K562 (cell line): ENCODE results near the gene C2CD5. TPM values are rescaled to one million over a fixed set of nuclear protein-coding genes. Genes with fewer than 3 reads are reported as not detected.

Source experiments
- ATAC-seq: fragments of 200-7000 bp; cut with Tn5 transposase; 3 replicates; pipeline ENCODE4 v1.9.1; 2020; ENCODE audit warnings: moderate library complexity
- BruUV-seq: library from RNA; stranded (reverse); fragments of 400-500 nt; replicated peaks from 2 replicates; lab custom pipeline; 2021; lab: Mats Ljungman, UMichigan
- CTCF ChIA-PET: fragments of 300-600 bp; formaldehyde crosslinking; extraction: SDS; loops from one replicate; lab custom pipeline; 2021; ENCODE audit warnings: low intra/inter-chr PET ratio; lab: Yijun Ruan, JAX
- POLR2A ChIA-PET: fragments of 300-600, 350-650 bp; sonication (Branson Sonifier 250); formaldehyde crosslinking; extraction: SDS; loops from one replicate; lab custom pipeline; 2021; ENCODE audit warnings: antibody characterized with exemption, inconsistent platforms; lab: Yijun Ruan, JAX
- DNase-seq, 4 experiments: peaks; one replicate each; pipeline versions ENCODE4 v3.0.0 to v3.0.0-alpha.2; 2011 to 2018; ENCODE audit warnings: low spot score in 3 of 4, mixed read lengths in 3 of 4; ENCODE audit errors: extremely low read depth in 1 of 4
- FAIRE-seq: peaks from 2 replicates; lab custom pipeline; 2011; peaks lifted over from hg19 to GRCh38; lab: Jason Lieb, UNC
- H2AFZ ChIP-seq: 2 replicates; pipeline ENCODE4 v1.6.0; 2011; ENCODE audit warnings: low read depth, low read length, control low read depth, inconsistent platforms
- H3K27ac ChIP-seq: fragments of 200-600 bp; 3 replicates; pipeline ENCODE4 v1.8.0; 2011; ENCODE audit warnings: low read depth, mild to moderate bottlenecking, control low read depth, inconsistent platforms, low read length, moderate library complexity, mixed read lengths; ENCODE audit errors: extremely low read depth
- H3K27me3 ChIP-seq, 2 experiments: fragments of 300-600 bp in 1 of 2; 2 replicates in 1 of 2; 3 replicates in 1 of 2; pipeline versions ENCODE4 v1.6.0 to v1.8.0; 2011; ENCODE audit warnings: inconsistent platforms in 2 of 2, low read length in 2 of 2, mild to moderate bottlenecking in 1 of 2, mixed read lengths in 1 of 2, moderate library complexity in 1 of 2; ENCODE audit not compliant: control insufficient read depth in 2 of 2, insufficient read depth in 2 of 2
- H3K36me3 ChIP-seq: fragments of 300-600 bp; 3 replicates; pipeline ENCODE4 v1.8.0; 2011; ENCODE audit warnings: mild to moderate bottlenecking, low read length, inconsistent platforms; ENCODE audit not compliant: control insufficient read depth, insufficient read depth
- H3K4me1 ChIP-seq, 2 experiments: fragments of 200-600 bp in 1 of 2; replicated peaks in 1 of 2; 2 replicates in 1 of 2; 3 replicates in 1 of 2; pipeline versions ENCODE4 v1.5.1 to v1.8.0; 2011; ENCODE audit warnings: inconsistent platforms in 2 of 2, low read length in 2 of 2, mild to moderate bottlenecking in 1 of 2, mixed read lengths in 1 of 2, moderate library complexity in 1 of 2; ENCODE audit not compliant: control insufficient read depth in 2 of 2, insufficient read depth in 2 of 2
- H3K4me2 ChIP-seq: 2 replicates; pipeline ENCODE4 v1.6.1; 2011; ENCODE audit warnings: low read length, control low read depth, inconsistent platforms, mixed read lengths; ENCODE audit not compliant: insufficient read depth
- H3K4me3 ChIP-seq: fragments of 200-600 bp; sonication (generic), shearing (Covaris generic); 2 replicates; pipeline ENCODE4 v1.5.1; 2016; ENCODE audit warnings: control low read depth, inconsistent platforms
- H3K79me2 ChIP-seq: fragments of 200-600 bp; 3 replicates; pipeline ENCODE4 v1.8.0; 2011; ENCODE audit warnings: low read length, inconsistent platforms; ENCODE audit not compliant: control insufficient read depth, insufficient read depth
- H3K9ac ChIP-seq, 2 experiments: 2 replicates each; pipeline versions ENCODE4 v1.6.0 to v1.6.1; 2011; ENCODE audit warnings: low read depth in 2 of 2, low read length in 2 of 2, control low read depth in 1 of 2, inconsistent platforms in 1 of 2, mild to moderate bottlenecking in 1 of 2, mixed read lengths in 1 of 2; ENCODE audit not compliant: insufficient read depth in 1 of 2
- H3K9me1 ChIP-seq: one replicate; pipeline ENCODE4 v1.6.0; 2011; ENCODE audit warnings: inconsistent platforms, mild to moderate bottlenecking, low read length, moderate library complexity; ENCODE audit not compliant: control insufficient read depth, insufficient read depth
- H3K9me3 ChIP-seq: replicated peaks from 2 replicates; pipeline ENCODE4 v1.5.1; 2011; ENCODE audit warnings: low read depth, low read length, inconsistent platforms; ENCODE audit not compliant: control insufficient read depth, insufficient read depth
- H4K20me1 ChIP-seq: replicated peaks from 2 replicates; pipeline ENCODE4 v1.6.1; 2011; ENCODE audit warnings: low read length, inconsistent platforms, mixed read lengths; ENCODE audit not compliant: control insufficient read depth, insufficient read depth
- CTCF ChIP-seq, 3 experiments: IDR thresholded peaks in 2 of 3; conservative IDR thresholded peaks in 1 of 3; 2 replicates each; pipeline ENCODE4 v1.5.1; 2011 to 2012; ENCODE audit warnings: low read length in 3 of 3, mild to moderate bottlenecking in 3 of 3, control low read depth in 2 of 3, improper control_type of control experiment in 1 of 3, inconsistent platforms in 1 of 3, low read depth in 1 of 3, mixed read lengths in 1 of 3, moderate library complexity in 1 of 3; ENCODE audit not compliant: insufficient read depth in 2 of 3
- MEF2A ChIP-seq: IDR thresholded peaks from 2 replicates; pipeline ENCODE4 v1.6.1; 2011; ENCODE audit warnings: low read depth, mild to moderate bottlenecking, low read length, moderate library complexity; ENCODE audit not compliant: control insufficient read depth
- NEUROD1 ChIP-seq: fragments of 150-350 bp; IDR thresholded peaks from 2 replicates; pipeline ENCODE4 v1.6.1; 2014; ENCODE audit warnings: borderline replicate concordance, low read length, low read depth; ENCODE audit not compliant: partially characterized antibody
- RAD21 ChIP-seq, 2 experiments: fragments of 250-450 bp in 1 of 2; fragments of 450-650 bp in 1 of 2; sonication (Bioruptor Pico) in 1 of 2; formaldehyde crosslinking in 1 of 2; IDR thresholded peaks in 1 of 2; conservative IDR thresholded peaks in 1 of 2; 2 replicates each; pipeline versions ENCODE4 v1.4.0 to v1.8.0; 2020 to 2022; ENCODE audit warnings: mild to moderate bottlenecking in 2 of 2, moderate library complexity in 1 of 2
- RBBP5 ChIP-seq: fragments of 200-600 bp; sonication (generic); IDR thresholded peaks from 2 replicates; pipeline ENCODE4 v1.6.1; 2012; ENCODE audit warnings: borderline replicate concordance, mild to moderate bottlenecking, low read length, control low read depth, inconsistent platforms; ENCODE audit not compliant: insufficient read depth, poor library complexity, severe bottlenecking
- THRAP3 ChIP-seq: fragments of 450-650 bp; IDR thresholded peaks from 2 replicates; pipeline ENCODE4 v1.6.1; 2016; ENCODE audit warnings: mild to moderate bottlenecking, inconsistent platforms, borderline replicate concordance
- ZBTB8A ChIP-seq: fragments of 450-650 bp; IDR thresholded peaks from 2 replicates; pipeline ENCODE4 v1.6.1; 2018; ENCODE audit warnings: mild to moderate bottlenecking, moderate library complexity; ENCODE audit not compliant: partially characterized antibody
- ZNF217 ChIP-seq: sonication (generic); formaldehyde crosslinking; IDR thresholded peaks from 2 replicates; pipeline ENCODE4 v1.8.0; 2022; ENCODE audit warnings: mild to moderate bottlenecking, missing genetic modification reagents
- ZNF583 ChIP-seq: fragments of 250-450 bp; sonication (Bioruptor Pico); IDR thresholded peaks from 2 replicates; pipeline ENCODE4 v1.4.0; 2020
- WGBS: fragments of 100-300 bp; shearing (Covaris generic); methylation state at CpG from one replicate; pipeline ENCODE4 v1.1.6; 2016; ENCODE audit warnings: low coverage, mixed read lengths; ENCODE audit not compliant: insufficient coverage; ENCODE audit errors: missing lambda C conversion rate; 5-methylcytosine and 5-hydroxymethylcytosine counted together
- in situ Hi-C: fragments of 300-500 bp; cut with MboI; formaldehyde crosslinking; loops from 4 replicates; pipeline ENCODE4 v1.15.0; 2018; ENCODE audit warnings: inconsistent platforms, mixed read lengths
- intact Hi-C: fragments of 100-400 bp; cut with micrococcal nuclease; formaldehyde crosslinking; loops from 2 replicates; pipeline ENCODE4 v1.14.2; 2022
- polyA plus RNA-seq, 8 experiments: library from polyadenylated mRNA; depleted of rRNA in 4 of 8; stranded (reverse) in 5 of 8; unstranded in 3 of 8; fragments of >200 nt; fragmentation: Nextera tagmentation in 2 of 8; fragmentation: Illumina TruSeq in 1 of 8; extraction: Ambion mirVana in 2 of 8; extraction: Trizol in 1 of 8; gene quantifications; 2 replicates each; pipeline versions ENCODE4 v1.2.1 to v1.2.3, GENCODE V29; 2011 to 2014; ENCODE audit warnings: inconsistent platforms in 1 of 8, missing spikeins in 1 of 8
- total RNA-seq, 7 experiments: library from RNA; depleted of rRNA in 6 of 7; stranded (reverse); fragments of >200 nt in 6 of 7; fragmentation: Illumina TruSeq in 2 of 7; extraction: Trizol in 2 of 7; gene quantifications; 2 replicates each; pipeline versions ENCODE4 v1.2.1 to v1.2.3, GENCODE V29; 2011 to 2021; ENCODE audit warnings: low replicate concordance in 1 of 7

Gene C2CD5
- total and polyA plus RNA-seq, 9 of the 15 experiments (the other 6 are each of a cell fraction or from before 2014, with no cell fraction given) = 5.1 to 24.1 (median 14.3) TPM

GRCh38 chr12:22529281-22530060, 14.9 kb downstream of the C2CD5 start:
- no peaks in the 10 kb centered on the region for H3K27me3 ChIP-seq
- intact Hi-C loops = loop anchor here (5.0 to 10.0 kb wide), 2 partner anchors 98 to 155 kb away; partner anchors contain the start of gene ETNK1
- POLR2A ChIA-PET = interaction anchor here (0.6 kb wide), 1 partner anchor 15 kb away, joined by 4 read pairs; the partner anchor contains the start of gene C2CD5
- no peaks in the 10 kb centered on the region for H3K9me1 ChIP-seq
- TF ChIP-seq ZNF217 = no peak
- no peak for TF ChIP-seq RBBP5
- peak in 1 of 3 experiments; percentile 52; a peak in 3 of 6 replicates for TF ChIP-seq CTCF (IDR thresholded peaks at IDR 0.05 in 2 of 3, conservative IDR thresholded peaks at IDR 0.05 in 1 of 3; ENCODE audit: insufficient read depth in 2 of 3, low read depth in 1 of 3, low read length in 3 of 3)
- TF ChIP-seq NEUROD1 = no peak
- no peak for TF ChIP-seq ZBTB8A
- no peak for TF ChIP-seq THRAP3
- TF ChIP-seq ZNF583 = no peak
- TF ChIP-seq MEF2A = peak; percentile 89
- peak in 1 of 2 experiments; percentile 45; a peak in 3 of 4 replicates for TF ChIP-seq RAD21 (CRISPR knock-in tag; conservative IDR thresholded peaks at IDR 0.05 in 1 of 2, IDR thresholded peaks at IDR 0.05 in 1 of 2)
- TF ChIP-seq, all 486 proteins: peak for 3
- H3K27ac ChIP-seq = no peak overlapping the region
- H3K4me1 ChIP-seq = no peaks in the 10 kb centered on the region
- peak; percentile 6 to 25 (median 22) for DNase-seq
- no peak overlapping the region for H2AFZ ChIP-seq
- H3K4me3 ChIP-seq = no peak overlapping the region
- FAIRE-seq = no peak
- WGBS = 90% methylated on average over 3 of the region's 3 CpGs
- no peaks in the 10 kb centered on the region for H3K9me3 ChIP-seq
- H3K4me2 ChIP-seq = no peak overlapping the region
- peaks cover 44% of the 10 kb centered on the region for H3K36me3 ChIP-seq
- CTCF ChIA-PET = interaction anchor here (0.8 to 0.9 kb wide), 2 partner anchors 102 to 141 kb away, joined by 3 read pairs; no protein-coding TSS in a partner anchor
- BruUV-seq = no TSS peak
- H3K9ac ChIP-seq = no peak overlapping the region
- no peaks in the 10 kb centered on the region for H4K20me1 ChIP-seq
- no peaks in the 10 kb centered on the region for H3K79me2 ChIP-seq
- in situ Hi-C loops = no loop called here
- peak; percentile 81 for ATAC-seq
